ENCODE measurements around the gene GON4L.
A peak's percentile ranks its signal among the peaks of the same experiment; 100 is the strongest.
"Not testable (repeated sequence)": the region's sequence is repeated elsewhere in the genome, so short reads cannot be mapped to it uniquely, and the experiment has no call there.

Gene GON4L

DNA sequence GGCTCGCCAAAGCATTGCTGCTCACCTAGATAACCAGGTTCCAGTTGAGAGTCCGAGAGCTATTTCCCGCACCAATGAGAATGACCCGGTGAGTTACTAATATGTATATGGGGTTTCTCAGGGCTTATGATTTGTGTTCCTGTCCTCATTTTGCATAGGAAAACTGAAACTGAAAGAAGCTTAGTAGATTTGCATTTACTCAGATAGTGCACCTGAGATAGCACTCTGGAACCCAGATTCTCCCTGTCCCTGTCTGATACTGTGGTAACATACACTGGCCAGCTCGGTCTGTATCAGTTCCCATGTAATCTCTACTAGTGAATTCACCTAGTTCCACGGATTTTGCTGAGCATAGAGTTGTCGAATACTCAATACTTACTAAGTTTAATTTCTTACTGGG is 140.0 kb downstream of the GON4L start:
- Histone ChIP-seq H3K27me3 (ENCODE audit: insufficient read depth, low read length, poor library complexity) (no peaks in the 10 kb centered on the region), H3K36me3 (ENCODE audit: control insufficient read depth, insufficient read depth, low read length) (no peaks in the 10 kb centered on the region), H3K56ac (ENCODE audit: low read length) (no peak overlapping the region), H3K79me1 (ENCODE audit: low read length) (no peaks in the 10 kb centered on the region), H3K9ac (ENCODE audit: low read length) (no peak overlapping the region), H4K5ac (ENCODE audit: low read length) (no peak overlapping the region), H2AK5ac (ENCODE audit: low read length) (no peak overlapping the region), H3K4me1 (ENCODE audit: control insufficient read depth, low read depth, low read length) (no peaks in the 10 kb centered on the region), H3K4me2 (ENCODE audit: low read length) (no peak overlapping the region), H3K79me2 (ENCODE audit: control insufficient read depth, insufficient read depth, low read length) (no peaks in the 10 kb centered on the region), H3K23ac (ENCODE audit: low read length) (no peak overlapping the region), H2BK15ac (replicated peaks; ENCODE audit: low read depth) (no peak overlapping the region), H4K8ac (ENCODE audit: low read depth, low read length) (no peak overlapping the region), H3K27ac (ENCODE audit: low read depth, low read length) (no peak overlapping the region), H3K4me3 (ENCODE audit: low read length) (no peak overlapping the region), H2BK120ac (ENCODE audit: low read depth, low read length) (no peak overlapping the region), H3K4ac (ENCODE audit: low read depth, low read length) (no peak overlapping the region), H2BK5ac (ENCODE audit: low read length) (no peak overlapping the region), H3K18ac (ENCODE audit: low read length) (no peak overlapping the region)
- no peak for DNase-seq
- no CpG with 5 or more reads among the region's 7 CpGs for WGBS (ENCODE audit: extremely low coverage, insufficient coverage, low lambda C conversion rate)

DNA sequence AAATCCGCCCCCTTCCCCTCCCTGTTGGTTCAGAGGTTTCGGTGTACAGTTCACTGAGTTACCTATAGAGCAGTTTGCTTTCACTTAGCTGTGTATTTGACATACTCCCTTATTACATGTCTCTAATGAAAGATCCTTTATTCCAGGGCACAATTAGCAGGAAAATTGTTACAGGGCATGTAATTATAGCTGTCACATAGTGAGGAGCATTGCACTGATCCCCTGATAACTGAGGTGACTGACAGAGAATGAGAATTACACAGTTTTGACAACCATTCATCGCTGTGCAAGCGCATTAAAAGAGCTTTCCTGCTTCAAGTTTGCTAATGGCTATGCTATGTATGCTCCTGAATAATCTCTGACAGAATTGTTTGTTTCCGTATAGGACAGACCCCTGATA is 141.2 kb downstream of the GON4L start:
- Histone ChIP-seq H2BK120ac (ENCODE audit: low read depth, low read length) (no peak overlapping the region), H3K18ac (ENCODE audit: low read length) (no peak overlapping the region), H3K4me1 (ENCODE audit: control insufficient read depth, low read depth, low read length) (no peaks in the 10 kb centered on the region), H2AK5ac (ENCODE audit: low read length) (no peak overlapping the region), H3K4me3 (ENCODE audit: low read length) (no peak overlapping the region), H3K56ac (ENCODE audit: low read length) (no peak overlapping the region), H4K5ac (ENCODE audit: low read length) (no peak overlapping the region), H3K79me2 (ENCODE audit: control insufficient read depth, insufficient read depth, low read length) (no peaks in the 10 kb centered on the region), H2BK5ac (ENCODE audit: low read length) (no peak overlapping the region), H3K79me1 (ENCODE audit: low read length) (no peaks in the 10 kb centered on the region), H3K27ac (ENCODE audit: low read depth, low read length) (no peak overlapping the region), H2BK15ac (replicated peaks; ENCODE audit: low read depth) (no peak overlapping the region), H3K36me3 (ENCODE audit: control insufficient read depth, insufficient read depth, low read length) (no peaks in the 10 kb centered on the region), H3K4me2 (ENCODE audit: low read length) (no peak overlapping the region), H3K27me3 (ENCODE audit: insufficient read depth, low read length, poor library complexity) (no peaks in the 10 kb centered on the region), H4K8ac (ENCODE audit: low read depth, low read length) (no peak overlapping the region), H3K4ac (ENCODE audit: low read depth, low read length) (no peak overlapping the region), H3K23ac (ENCODE audit: low read length) (no peak overlapping the region), H3K9ac (ENCODE audit: low read length) (no peak overlapping the region)
- no peak for DNase-seq
- no CpG with 5 or more reads among the region's 5 CpGs for WGBS (ENCODE audit: extremely low coverage, insufficient coverage, low lambda C conversion rate)

- not testable (repeated sequence) for H4K5ac ChIP-seq (ENCODE audit: low read length); H3K4me2 ChIP-seq (ENCODE audit: low read length); H3K9ac ChIP-seq (ENCODE audit: low read length); H3K27me3 ChIP-seq (ENCODE audit: insufficient read depth, low read length, poor library complexity); H2AK5ac ChIP-seq (ENCODE audit: low read length); H4K8ac ChIP-seq (ENCODE audit: low read depth, low read length); H3K4me3 ChIP-seq (ENCODE audit: low read length); H3K23ac ChIP-seq (ENCODE audit: low read length); H3K4me1 ChIP-seq (ENCODE audit: control insufficient read depth, low read depth, low read length); H3K36me3 ChIP-seq (ENCODE audit: control insufficient read depth, insufficient read depth, low read length); H2BK15ac ChIP-seq (replicated peaks; ENCODE audit: low read depth); H2BK120ac ChIP-seq (ENCODE audit: low read depth, low read length); H2BK5ac ChIP-seq (ENCODE audit: low read length); H3K4ac ChIP-seq (ENCODE audit: low read depth, low read length); DNase-seq; H3K18ac ChIP-seq (ENCODE audit: low read length); H3K79me1 ChIP-seq (ENCODE audit: low read length); H3K56ac ChIP-seq (ENCODE audit: low read length); H3K27ac ChIP-seq (ENCODE audit: low read depth, low read length); H3K79me2 ChIP-seq (ENCODE audit: control insufficient read depth, insufficient read depth, low read length)
- no CpG with 5 or more reads among the region's 3 CpGs for WGBS (ENCODE audit: extremely low coverage, insufficient coverage, low lambda C conversion rate)
These were observed 142.0 kb downstream of the GON4L start for GRCh38 chr1:155715056-155715455.

DNA sequence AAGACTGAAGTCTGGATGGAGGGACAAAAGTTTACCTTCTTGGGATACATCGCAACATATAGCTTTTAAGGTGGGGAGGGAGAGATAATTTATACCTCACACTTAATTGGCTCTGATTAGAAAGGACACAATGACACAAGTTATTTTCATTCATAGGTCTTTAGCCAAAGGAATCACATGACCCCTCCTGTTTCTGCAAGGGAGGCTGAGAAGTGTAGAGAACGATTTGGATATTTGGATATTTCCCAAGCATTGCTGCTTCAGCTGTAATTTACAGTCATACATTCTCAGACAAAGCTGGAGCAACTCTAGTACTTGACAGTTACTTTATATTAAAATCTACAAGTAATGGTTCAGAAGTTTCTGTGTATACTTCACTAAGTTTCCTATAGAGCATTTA is 143.9 kb downstream of the GON4L start:
- Histone ChIP-seq H3K4ac (ENCODE audit: low read depth, low read length) (no peak overlapping the region), H3K56ac (ENCODE audit: low read length) (no peak overlapping the region), H2BK120ac (ENCODE audit: low read depth, low read length) (no peak overlapping the region), H3K27ac (ENCODE audit: low read depth, low read length) (no peak overlapping the region), H3K4me3 (ENCODE audit: low read length) (no peak overlapping the region), H3K23ac (ENCODE audit: low read length) (no peak overlapping the region), H3K4me2 (ENCODE audit: low read length) (no peak overlapping the region), H3K9ac (ENCODE audit: low read length) (no peak overlapping the region), H3K18ac (ENCODE audit: low read length) (no peak overlapping the region), H3K79me2 (ENCODE audit: control insufficient read depth, insufficient read depth, low read length) (no peaks in the 10 kb centered on the region), H4K8ac (ENCODE audit: low read depth, low read length) (no peak overlapping the region), H3K4me1 (ENCODE audit: control insufficient read depth, low read depth, low read length) (no peaks in the 10 kb centered on the region), H4K5ac (ENCODE audit: low read length) (no peak overlapping the region), H2BK15ac (replicated peaks; ENCODE audit: low read depth) (no peak overlapping the region), H2AK5ac (ENCODE audit: low read length) (no peak overlapping the region), H3K27me3 (ENCODE audit: insufficient read depth, low read length, poor library complexity) (no peaks in the 10 kb centered on the region), H3K36me3 (ENCODE audit: control insufficient read depth, insufficient read depth, low read length) (no peaks in the 10 kb centered on the region), H2BK5ac (ENCODE audit: low read length) (no peak overlapping the region), H3K79me1 (ENCODE audit: low read length) (no peaks in the 10 kb centered on the region)
- no peak for DNase-seq
- WGBS (ENCODE audit: extremely low coverage, insufficient coverage, low lambda C conversion rate) = no CpG with 5 or more reads among the region's 2 CpGs

GRCh38 chr1:155712636-155713035 is 144.4 kb downstream of the GON4L start:
- WGBS (ENCODE audit: extremely low coverage, insufficient coverage, low lambda C conversion rate) = no CpG with 5 or more reads among the region's 3 CpGs
- H4K5ac ChIP-seq (ENCODE audit: low read length); H3K9ac ChIP-seq (ENCODE audit: low read length); H3K56ac ChIP-seq (ENCODE audit: low read length); H3K27me3 ChIP-seq (ENCODE audit: insufficient read depth, low read length, poor library complexity); H3K4ac ChIP-seq (ENCODE audit: low read depth, low read length); H3K4me3 ChIP-seq (ENCODE audit: low read length); H2AK5ac ChIP-seq (ENCODE audit: low read length); H4K8ac ChIP-seq (ENCODE audit: low read depth, low read length); H3K27ac ChIP-seq (ENCODE audit: low read depth, low read length); H3K4me1 ChIP-seq (ENCODE audit: control insufficient read depth, low read depth, low read length); H3K79me2 ChIP-seq (ENCODE audit: control insufficient read depth, insufficient read depth, low read length); H2BK5ac ChIP-seq (ENCODE audit: low read length); H2BK120ac ChIP-seq (ENCODE audit: low read depth, low read length); H3K79me1 ChIP-seq (ENCODE audit: low read length); H3K36me3 ChIP-seq (ENCODE audit: control insufficient read depth, insufficient read depth, low read length); H3K18ac ChIP-seq (ENCODE audit: low read length); H3K23ac ChIP-seq (ENCODE audit: low read length); H2BK15ac ChIP-seq (replicated peaks; ENCODE audit: low read depth); H3K4me2 ChIP-seq (ENCODE audit: low read length): not testable (repeated sequence)
- peak; percentile 10 for DNase-seq

DNA sequence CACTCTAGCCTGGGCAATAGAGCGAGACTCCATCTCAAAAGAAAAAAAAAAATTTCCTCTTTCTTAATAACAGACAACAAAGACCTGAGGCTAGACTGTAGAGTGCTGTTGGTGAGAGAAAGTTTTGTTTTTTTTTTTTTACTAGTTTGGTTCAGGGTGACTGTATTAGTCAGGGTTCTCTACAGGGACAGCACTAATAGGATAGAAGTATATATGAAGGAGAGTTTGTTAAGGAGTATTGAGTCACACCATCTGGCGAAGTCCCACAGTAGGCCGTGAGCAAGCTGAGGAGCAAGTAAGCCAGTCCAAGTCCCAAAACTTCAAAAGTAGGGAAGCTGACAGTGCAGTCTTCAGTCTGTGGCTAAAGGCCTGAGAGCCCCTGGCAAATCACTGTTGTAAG is 145.6 kb downstream of the GON4L start:
- H4K5ac ChIP-seq (ENCODE audit: low read length); H4K8ac ChIP-seq (ENCODE audit: low read depth, low read length); H3K9ac ChIP-seq (ENCODE audit: low read length); H2BK120ac ChIP-seq (ENCODE audit: low read depth, low read length); H3K23ac ChIP-seq (ENCODE audit: low read length); H3K27me3 ChIP-seq (ENCODE audit: insufficient read depth, low read length, poor library complexity); H3K27ac ChIP-seq (ENCODE audit: low read depth, low read length); H3K4ac ChIP-seq (ENCODE audit: low read depth, low read length); H3K4me2 ChIP-seq (ENCODE audit: low read length); DNase-seq; H2AK5ac ChIP-seq (ENCODE audit: low read length); H3K36me3 ChIP-seq (ENCODE audit: control insufficient read depth, insufficient read depth, low read length); H2BK15ac ChIP-seq (replicated peaks; ENCODE audit: low read depth); H3K18ac ChIP-seq (ENCODE audit: low read length); H3K79me1 ChIP-seq (ENCODE audit: low read length); H3K4me3 ChIP-seq (ENCODE audit: low read length); H2BK5ac ChIP-seq (ENCODE audit: low read length); H3K79me2 ChIP-seq (ENCODE audit: control insufficient read depth, insufficient read depth, low read length); H3K4me1 ChIP-seq (ENCODE audit: control insufficient read depth, low read depth, low read length); H3K56ac ChIP-seq (ENCODE audit: low read length): not testable (repeated sequence)
- WGBS (ENCODE audit: extremely low coverage, insufficient coverage, low lambda C conversion rate) = no CpG with 5 or more reads among the region's 3 CpGs
